Measurements from ENCODE around the gene LRPAP1. TPM values are rescaled to one million over a fixed set of nuclear protein-coding genes. Genes with fewer than 3 reads are reported as not detected.

LRPAP1 gene
- total RNA-seq, 1 donor, result 82.9 TPM

- Histone ChIP-seq H3K36me3 (ENCODE audit: insufficient read depth, low read length) (no peaks in the 10 kb centered on the region), H3K4me1 (ENCODE audit: insufficient read depth, low read length) (no peaks in the 10 kb centered on the region), H3K4me3 (ENCODE audit: insufficient read depth, low read length) (no peak overlapping the region), H3K27me3 (ENCODE audit: insufficient read depth, low read length) (peaks cover 28% of the 10 kb centered on the region), H4K20me1 (ENCODE audit: insufficient read depth, low read length) (peaks cover under 1% of the 10 kb centered on the region), H3K9me3 (ENCODE audit: low read depth, low read length) (no peaks in the 10 kb centered on the region), H2AFZ (ENCODE audit: low read length) (no peak overlapping the region), H3K79me2 (ENCODE audit: insufficient read depth, low read length) (no peaks in the 10 kb centered on the region), H3K4me2 (ENCODE audit: insufficient read depth, low read length) (no peak overlapping the region), H3K27ac (ENCODE audit: low read depth, low read length) (no peak overlapping the region)
- peak; percentile 91 for DNase-seq (ENCODE audit: insufficient read length, low spot score, missing footprints)
- TF ChIP-seq CTCF (IDR thresholded peaks at IDR 0.05; ENCODE audit: extremely low read depth, low read depth, low read length), result no peak
These were observed 66.2 kb downstream of the LRPAP1 start for GRCh38 chr4:3465698-3466671.

DNA sequence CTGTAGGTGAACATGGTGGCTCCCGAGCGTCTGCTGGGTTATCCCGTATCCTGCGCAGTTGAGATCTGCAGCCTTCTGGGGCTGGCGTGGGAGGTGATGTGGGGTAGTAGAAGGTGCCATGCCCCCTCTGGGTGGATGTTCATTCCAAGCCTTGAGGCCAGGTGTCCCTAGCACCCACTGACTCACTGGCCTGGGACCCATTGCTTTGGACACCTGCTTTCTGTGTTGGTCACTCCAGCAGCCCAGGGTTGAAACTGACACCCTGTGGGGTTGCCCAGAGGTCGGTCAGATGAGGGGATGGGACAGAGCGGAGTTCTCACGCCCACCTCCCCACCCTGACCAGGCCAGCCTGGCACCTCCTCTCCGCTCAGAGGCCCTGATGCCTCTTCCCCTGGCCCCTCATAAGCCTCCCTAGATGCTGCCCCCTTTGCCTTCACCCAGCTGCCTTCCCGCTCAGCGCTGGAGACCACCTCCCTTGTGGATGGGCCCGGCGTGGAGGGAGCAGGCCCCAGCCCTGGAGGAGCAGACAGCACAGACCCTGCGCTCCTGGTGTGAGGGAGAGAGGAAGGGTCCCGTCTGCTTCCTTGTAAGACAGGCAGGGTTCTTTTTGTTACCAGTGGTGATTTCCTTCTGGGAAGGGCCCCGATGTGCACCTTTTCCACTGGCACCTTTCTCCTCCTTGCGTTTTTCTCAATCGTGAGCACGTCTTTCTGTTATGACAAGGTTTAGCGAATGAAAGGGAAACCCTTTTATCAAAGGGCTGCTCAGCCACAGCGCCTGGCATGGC, 67.1 kb downstream of the LRPAP1 start:
- Histone ChIP-seq H3K4me1 (ENCODE audit: insufficient read depth, low read length) (no peaks in the 10 kb centered on the region), H3K27me3 (ENCODE audit: insufficient read depth, low read length) (peaks cover 37% of the 10 kb centered on the region), H4K20me1 (ENCODE audit: insufficient read depth, low read length) (no peaks in the 10 kb centered on the region), H3K4me3 (ENCODE audit: insufficient read depth, low read length) (no peak overlapping the region), H3K79me2 (ENCODE audit: insufficient read depth, low read length) (no peaks in the 10 kb centered on the region), H3K4me2 (ENCODE audit: insufficient read depth, low read length) (no peak overlapping the region), H3K27ac (ENCODE audit: low read depth, low read length) (no peak overlapping the region), H2AFZ (ENCODE audit: low read length) (no peak overlapping the region), H3K36me3 (ENCODE audit: insufficient read depth, low read length) (no peaks in the 10 kb centered on the region), H3K9me3 (ENCODE audit: low read depth, low read length) (no peaks in the 10 kb centered on the region)
- no peak for TF ChIP-seq CTCF (IDR thresholded peaks at IDR 0.05; ENCODE audit: extremely low read depth, low read depth, low read length)
- peak; percentile 78 for DNase-seq (ENCODE audit: insufficient read length, low spot score, missing footprints)

DNA sequence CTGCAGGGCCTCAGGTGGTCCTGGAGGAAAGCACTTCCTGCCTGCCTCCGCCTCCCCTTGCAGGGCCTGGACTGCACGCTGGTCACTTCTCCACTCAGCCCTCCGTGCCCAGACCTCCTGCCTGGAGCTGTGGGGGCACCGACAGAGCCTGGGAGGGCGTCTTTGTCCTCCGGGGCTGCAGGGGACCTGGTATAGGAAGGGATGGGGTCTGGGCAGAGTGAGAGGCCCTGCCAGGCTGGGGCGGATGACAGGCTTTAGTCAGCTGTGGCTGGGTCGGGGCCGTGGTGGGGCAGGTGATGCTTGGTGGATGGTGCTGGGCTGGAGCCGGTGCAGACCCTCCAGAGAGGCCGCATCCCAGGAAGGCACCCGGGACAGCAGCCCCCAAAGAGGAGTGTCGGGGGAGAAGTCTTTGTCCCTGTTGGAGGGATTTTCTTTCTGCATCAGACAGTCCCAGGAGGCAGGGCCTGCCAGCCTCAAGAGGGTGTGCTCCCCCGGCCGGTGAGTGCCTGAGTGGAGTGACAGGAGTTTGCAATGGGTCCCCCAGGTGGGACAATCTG, 67.8 kb downstream of the LRPAP1 start:
- peak; percentile 72 for DNase-seq (ENCODE audit: insufficient read length, low spot score, missing footprints)
- Histone ChIP-seq H3K27me3 (ENCODE audit: insufficient read depth, low read length) (peaks cover 38% of the 10 kb centered on the region), H4K20me1 (ENCODE audit: insufficient read depth, low read length) (no peaks in the 10 kb centered on the region), H3K4me3 (ENCODE audit: insufficient read depth, low read length) (no peak overlapping the region), H3K4me1 (ENCODE audit: insufficient read depth, low read length) (no peaks in the 10 kb centered on the region), H2AFZ (ENCODE audit: low read length) (no peak overlapping the region), H3K9me3 (ENCODE audit: low read depth, low read length) (no peaks in the 10 kb centered on the region), H3K27ac (ENCODE audit: low read depth, low read length) (no peak overlapping the region), H3K79me2 (ENCODE audit: insufficient read depth, low read length) (no peaks in the 10 kb centered on the region), H3K4me2 (ENCODE audit: insufficient read depth, low read length) (no peak overlapping the region), H3K36me3 (ENCODE audit: insufficient read depth, low read length) (no peaks in the 10 kb centered on the region)
- TF ChIP-seq CTCF (IDR thresholded peaks at IDR 0.05; ENCODE audit: extremely low read depth, low read depth, low read length), result no peak
